ENCODE data around the gene SHCBP1L. TPM values are rescaled to one million over a fixed set of nuclear protein-coding genes. Genes with fewer than 3 reads are reported as not detected.

The SHCBP1L gene
- total and polyA plus RNA-seq, 4 donors, result 0.37 TPM; not detected in 3

- TF ChIP-seq GABPA (IDR thresholded peaks at IDR 0.05 in 1 of 2, conservative IDR thresholded peaks at IDR 0.05 in 1 of 2), result no peak
- TF ChIP-seq MAX (IDR thresholded peaks at IDR 0.05), result no peak
- Histone ChIP-seq H3K4me3 (ENCODE audit: low read depth in 1 of 3, low read length in 3 of 3) (no peak overlapping the region), H3K4me1 (ENCODE audit: control insufficient read depth in 4 of 4, insufficient read depth in 4 of 4, low read length in 3 of 4) (no peaks in the 10 kb centered on the region), H3K9ac (ENCODE audit: low read depth in 1 of 2, low read length in 2 of 2) (no peak overlapping the region), H3K9me3 (ENCODE audit: control insufficient read depth in 4 of 4, low read length in 3 of 4) (no peaks in the 10 kb centered on the region), H3K36me3 (ENCODE audit: control insufficient read depth in 4 of 4, insufficient read depth in 3 of 4, low read depth in 1 of 4, low read length in 3 of 4) (no peaks in the 10 kb centered on the region), H3K27ac (ENCODE audit: low read depth in 1 of 2, low read length in 2 of 2) (no peak overlapping the region), H3K27me3 (ENCODE audit: control insufficient read depth in 4 of 4, insufficient read depth in 4 of 4, low read length in 3 of 4) (no peaks in the 10 kb centered on the region)
- DNase-seq (ENCODE audit: low spot score), result no peak
- 83% methylated on average over 1 of the region's 1 CpG for WGBS
These were observed 18.3 kb upstream of the SHCBP1L start for GRCh38 chr1:182971219-182971618.

- TF ChIP-seq YY1 (IDR thresholded peaks at IDR 0.05) (no peak), EGR1 (IDR thresholded peaks at IDR 0.05; ENCODE audit: low read depth in 2 of 2) (no peak), NR2F2 (IDR thresholded peaks at IDR 0.05) (no peak), JUND (IDR thresholded peaks at IDR 0.05) (no peak), MAX (IDR thresholded peaks at IDR 0.05) (no peak)
These were observed 16.1 kb upstream of the SHCBP1L start for GRCh38 chr1:182968836-182969734.

GRCh38 chr1:182968151-182968741 is 15.3 kb upstream of the SHCBP1L start:
- 74% methylated on average over 4 of the region's 4 CpGs for WGBS
- no peak overlapping the region for H3K27ac ChIP-seq (ENCODE audit: low read depth in 1 of 2, low read length in 2 of 2)
- H3K9me3 ChIP-seq (ENCODE audit: control insufficient read depth in 4 of 4, low read length in 3 of 4), result no peaks in the 10 kb centered on the region
- TF ChIP-seq MAX (IDR thresholded peaks at IDR 0.05), result no peak
- no peak for TF ChIP-seq FOXA1 (IDR thresholded peaks at IDR 0.05)
- H3K36me3 ChIP-seq (ENCODE audit: control insufficient read depth in 4 of 4, insufficient read depth in 3 of 4, low read depth in 1 of 4, low read length in 3 of 4), result no peaks in the 10 kb centered on the region
- no peak overlapping the region for H3K4me3 ChIP-seq (ENCODE audit: low read depth in 1 of 3, low read length in 3 of 3)
- H3K4me1 ChIP-seq (ENCODE audit: control insufficient read depth in 4 of 4, insufficient read depth in 4 of 4, low read length in 3 of 4), result no peaks in the 10 kb centered on the region
- DNase-seq (ENCODE audit: low spot score), result no peak
- no peak overlapping the region for H3K9ac ChIP-seq (ENCODE audit: low read depth in 1 of 2, low read length in 2 of 2)
- H3K27me3 ChIP-seq (ENCODE audit: control insufficient read depth in 4 of 4, insufficient read depth in 4 of 4, low read length in 3 of 4), result no peaks in the 10 kb centered on the region

More at GRCh38 chr1:182968836-182969734, 16.1 kb upstream of the SHCBP1L start:
- WGBS, result 77% methylated on average over 5 of the region's 5 CpGs
- H3K36me3 ChIP-seq (ENCODE audit: control insufficient read depth in 4 of 4, insufficient read depth in 3 of 4, low read depth in 1 of 4, low read length in 3 of 4), result no peaks in the 10 kb centered on the region
- no peaks in the 10 kb centered on the region for H3K27me3 ChIP-seq (ENCODE audit: control insufficient read depth in 4 of 4, insufficient read depth in 4 of 4, low read length in 3 of 4)
- DNase-seq (ENCODE audit: low spot score), result no peak
- H3K9ac ChIP-seq (ENCODE audit: low read depth in 1 of 2, low read length in 2 of 2), result no peak overlapping the region
- H3K4me3 ChIP-seq (ENCODE audit: low read depth in 1 of 3, low read length in 3 of 3), result no peak overlapping the region
- H3K4me1 ChIP-seq (ENCODE audit: control insufficient read depth in 4 of 4, insufficient read depth in 4 of 4, low read length in 3 of 4), result no peaks in the 10 kb centered on the region
- H3K27ac ChIP-seq (ENCODE audit: low read depth in 1 of 2, low read length in 2 of 2), result no peak overlapping the region
- H3K9me3 ChIP-seq (ENCODE audit: control insufficient read depth in 4 of 4, low read length in 3 of 4), result no peaks in the 10 kb centered on the region

- Histone ChIP-seq H3K27me3 (ENCODE audit: control insufficient read depth in 4 of 4, insufficient read depth in 4 of 4, low read length in 3 of 4) (no peaks in the 10 kb centered on the region), H3K9me3 (ENCODE audit: control insufficient read depth in 4 of 4, low read length in 3 of 4) (no peaks in the 10 kb centered on the region), H3K4me1 (ENCODE audit: control insufficient read depth in 4 of 4, insufficient read depth in 4 of 4, low read length in 3 of 4) (peaks cover 0 to 4% (median 2%) of the 10 kb centered on the region in 4 donors), H3K27ac (ENCODE audit: low read depth in 1 of 2, low read length in 2 of 2) (no peak overlapping the region), H3K9ac (ENCODE audit: low read depth in 1 of 2, low read length in 2 of 2) (no peak overlapping the region), H3K36me3 (ENCODE audit: control insufficient read depth in 4 of 4, insufficient read depth in 3 of 4, low read depth in 1 of 4, low read length in 3 of 4) (no peaks in the 10 kb centered on the region), H3K4me3 (ENCODE audit: low read depth in 1 of 3, low read length in 3 of 3) (no peak overlapping the region)
- 93% methylated on average over 1 of the region's 1 CpG for WGBS
- TF ChIP-seq FOXA1 (IDR thresholded peaks at IDR 0.05) (no peak), JUND (IDR thresholded peaks at IDR 0.05) (no peak), ATF3 (IDR thresholded peaks at IDR 0.05) (no peak), GABPA (IDR thresholded peaks at IDR 0.05 in 1 of 2, conservative IDR thresholded peaks at IDR 0.05 in 1 of 2) (no peak), CTCF (IDR thresholded peaks at IDR 0.05; ENCODE audit: low read depth, low read length, missing input control) (no peak), HNF4A (conservative IDR thresholded peaks at IDR 0.05) (no peak)
- DNase-seq (ENCODE audit: low spot score), result no peak
These were observed 12.9 kb upstream of the SHCBP1L start for GRCh38 chr1:182965861-182966260.
